Skeletal muscle satellite cell (primary cell): ENCODE results near the gene GLRX3.
A peak's percentile ranks its signal among the peaks of the same experiment; 100 is the strongest.

ENCODE experiments used
- H3K27me3 ChIP-seq: 2 replicates; pipeline ENCODE4 v1.7.0; 2013; ENCODE audit warnings: low read length; ENCODE audit not compliant: control insufficient read depth, insufficient read depth
- H3K36me3 ChIP-seq: 2 replicates; pipeline ENCODE4 v1.7.0; 2013; ENCODE audit warnings: mild to moderate bottlenecking, control low read depth, low read length; ENCODE audit not compliant: insufficient read depth
- H3K4me1 ChIP-seq: 2 replicates; pipeline ENCODE4 v1.7.0; 2013; ENCODE audit warnings: low read length; ENCODE audit not compliant: control insufficient read depth, insufficient read depth
- H3K4me2 ChIP-seq: 2 replicates; pipeline ENCODE4 v1.7.0; 2013; ENCODE audit warnings: mild to moderate bottlenecking, low read length
- H3K4me3 ChIP-seq: 2 replicates; pipeline ENCODE4 v1.7.0; 2013; ENCODE audit warnings: low read length
- H3K9ac ChIP-seq: 2 replicates; pipeline ENCODE4 v1.7.0; 2013; ENCODE audit warnings: mild to moderate bottlenecking, low read depth, low read length, moderate library complexity
- H3K9me3 ChIP-seq: replicated peaks from 2 replicates; pipeline ENCODE4 v1.7.0; 2013; ENCODE audit warnings: mild to moderate bottlenecking, control low read depth, low read length

The GLRX3 gene

GRCh38 chr10:130174328-130174727 lies 38.1 kb downstream of the GLRX3 start:
- Histone ChIP-seq H3K4me1 (no peaks in the 10 kb centered on the region), H3K27me3 (no peaks in the 10 kb centered on the region), H3K36me3 (peaks cover 46% of the 10 kb centered on the region), H3K4me2 (no peak overlapping the region), H3K9me3 (no peaks in the 10 kb centered on the region), H3K9ac (no peak overlapping the region), H3K4me3 (no peak overlapping the region)

GRCh38 chr10:130175074-130175473 lies 38.9 kb downstream of the GLRX3 start:
- Histone ChIP-seq H3K9ac (no peak overlapping the region), H3K36me3 (peaks cover 43% of the 10 kb centered on the region), H3K9me3 (no peaks in the 10 kb centered on the region), H3K4me3 (no peak overlapping the region), H3K27me3 (no peaks in the 10 kb centered on the region), H3K4me1 (no peaks in the 10 kb centered on the region), H3K4me2 (no peak overlapping the region)

- Histone ChIP-seq H3K9ac (no peak overlapping the region), H3K4me1 (no peaks in the 10 kb centered on the region), H3K27me3 (no peaks in the 10 kb centered on the region), H3K4me2 (no peak overlapping the region), H3K4me3 (no peak overlapping the region), H3K36me3 (peaks cover 60% of the 10 kb centered on the region), H3K9me3 (no peaks in the 10 kb centered on the region)
Measured at GRCh38 chr10:130177250-130177649, 41.1 kb downstream of the GLRX3 start.

GRCh38 chr10:130179640-130180039 lies 43.4 kb downstream of the GLRX3 start:
- Histone ChIP-seq H3K4me2 (no peak overlapping the region), H3K9ac (no peak overlapping the region), H3K9me3 (no peaks in the 10 kb centered on the region), H3K4me3 (no peak overlapping the region), H3K27me3 (no peaks in the 10 kb centered on the region), H3K36me3 (peaks cover 63% of the 10 kb centered on the region), H3K4me1 (no peaks in the 10 kb centered on the region)

- Histone ChIP-seq H3K36me3 (peaks cover 64% of the 10 kb centered on the region), H3K27me3 (no peaks in the 10 kb centered on the region), H3K9me3 (no peaks in the 10 kb centered on the region), H3K4me2 (no peak overlapping the region), H3K4me3 (no peak overlapping the region), H3K9ac (no peak overlapping the region), H3K4me1 (no peaks in the 10 kb centered on the region)
Measured at GRCh38 chr10:130180416-130180815, 44.2 kb downstream of the GLRX3 start.

GRCh38 chr10:130181858-130182257 lies 45.7 kb downstream of the GLRX3 start:
- peaks cover 69% of the 10 kb centered on the region for H3K36me3 ChIP-seq

GRCh38 chr10:130185591-130185990 lies 49.4 kb downstream of the GLRX3 start:
- Histone ChIP-seq H3K4me1 (peaks cover 3% of the 10 kb centered on the region), H3K4me3 (no peak overlapping the region), H3K36me3 (peaks cover 62% of the 10 kb centered on the region), H3K9ac (no peak overlapping the region), H3K4me2 (no peak overlapping the region), H3K27me3 (no peaks in the 10 kb centered on the region), H3K9me3 (no peaks in the 10 kb centered on the region)

More at GRCh38 chr10:130181858-130182257, 45.7 kb downstream of the GLRX3 start:
- no peaks in the 10 kb centered on the region for H3K9me3 ChIP-seq
- no peaks in the 10 kb centered on the region for H3K4me1 ChIP-seq
- H3K4me2 ChIP-seq, result no peak overlapping the region
- H3K9ac ChIP-seq, result no peak overlapping the region
- H3K27me3 ChIP-seq, result no peaks in the 10 kb centered on the region
- H3K4me3 ChIP-seq, result no peak overlapping the region

GRCh38 chr10:130188195-130189175 lies 52.3 kb downstream of the GLRX3 start:
- Histone ChIP-seq H3K27me3 (no peaks in the 10 kb centered on the region), H3K36me3 (peaks cover 39% of the 10 kb centered on the region), H3K4me2 (no peak overlapping the region)

GRCh38 chr10:130189608-130190054 lies 53.4 kb downstream of the GLRX3 start:
- Histone ChIP-seq H3K4me2 (no peak overlapping the region), H3K9me3 (no peaks in the 10 kb centered on the region), H3K9ac (no peak overlapping the region), H3K4me3 (no peak overlapping the region), H3K27me3 (no peaks in the 10 kb centered on the region), H3K4me1 (peaks cover 6% of the 10 kb centered on the region), H3K36me3 (peaks cover 28% of the 10 kb centered on the region)

More at GRCh38 chr10:130188195-130189175, 52.3 kb downstream of the GLRX3 start:
- Histone ChIP-seq H3K9ac (no peak overlapping the region), H3K4me3 (no peak overlapping the region), H3K9me3 (no peaks in the 10 kb centered on the region), H3K4me1 (peaks cover 6% of the 10 kb centered on the region)

GRCh38 chr10:130190055-130190736 lies 54.0 kb downstream of the GLRX3 start:
- H3K9ac ChIP-seq, result peak overlapping the region; percentile 64
- peak overlapping the region; percentile 69 for H3K4me3 ChIP-seq
- peak overlapping the region; percentile 87 for H3K4me2 ChIP-seq
- peaks cover 6% of the 10 kb centered on the region for H3K4me1 ChIP-seq
- no peaks in the 10 kb centered on the region for H3K27me3 ChIP-seq
- peaks cover 22% of the 10 kb centered on the region for H3K36me3 ChIP-seq
- no peaks in the 10 kb centered on the region for H3K9me3 ChIP-seq

- Histone ChIP-seq H3K4me3 (peak overlapping the region; percentile 69), H3K27me3 (no peaks in the 10 kb centered on the region), H3K4me2 (peak overlapping the region; percentile 87), H3K4me1 (peaks cover 6% of the 10 kb centered on the region), H3K36me3 (peaks cover 17% of the 10 kb centered on the region), H3K9me3 (no peaks in the 10 kb centered on the region), H3K9ac (peak overlapping the region; percentile 64)
Measured at GRCh38 chr10:130190737-130191115, 54.5 kb downstream of the GLRX3 start.
